H9 (cell line): ENCODE results near the gene SLC7A6. TPM values are rescaled to one million over a fixed set of nuclear protein-coding genes. Genes with fewer than 3 reads are reported as not detected.

Experiments used
- DNase-seq: peaks from one replicate; pipeline ENCODE4 v3.0.0-alpha.2; 2017
- H2AFZ ChIP-seq: one replicate; pipeline ENCODE4 v1.6.1; 2013; ENCODE audit warnings: mild to moderate bottlenecking, low read length, control low read depth, moderate library complexity
- H2AK5ac ChIP-seq: 2 replicates; pipeline ENCODE4 v1.6.1; 2013; ENCODE audit warnings: low read length, control low read depth, mixed read lengths; ENCODE audit not compliant: insufficient read length
- H2BK120ac ChIP-seq: one replicate; pipeline ENCODE4 v1.6.1; 2013; ENCODE audit warnings: low read depth, mild to moderate bottlenecking, low read length, control low read depth, inconsistent platforms; ENCODE audit not compliant: poor library complexity, severe bottlenecking
- H2BK12ac ChIP-seq: 2 replicates; pipeline ENCODE4 v1.6.1; 2013; ENCODE audit warnings: low read length, control low read depth, mixed read lengths, low read depth; ENCODE audit not compliant: insufficient read length
- H2BK15ac ChIP-seq: 2 replicates; pipeline ENCODE4 v1.6.1; 2013; ENCODE audit warnings: low read depth, low read length, control low read depth
- H2BK20ac ChIP-seq: one replicate; pipeline ENCODE4 v1.6.1; 2013; ENCODE audit warnings: low read depth, mild to moderate bottlenecking, low read length, control low read depth, inconsistent platforms; ENCODE audit not compliant: poor library complexity, severe bottlenecking
- H2BK5ac ChIP-seq: 2 replicates; pipeline ENCODE4 v1.6.1; 2013; ENCODE audit warnings: low read length, control low read depth, mixed read lengths; ENCODE audit not compliant: insufficient read length
- H3K14ac ChIP-seq: 2 replicates; pipeline ENCODE4 v1.6.1; 2013; ENCODE audit warnings: low read length, control low read depth; ENCODE audit not compliant: insufficient read depth
- H3K18ac ChIP-seq: 2 replicates; pipeline ENCODE4 v1.6.1; 2013; ENCODE audit warnings: low read depth, mild to moderate bottlenecking, mixed read lengths, low read length, control low read depth; ENCODE audit not compliant: insufficient read length
- H3K23ac ChIP-seq: 2 replicates; pipeline ENCODE4 v1.6.1; 2013; ENCODE audit warnings: low read length, control low read depth, mixed read lengths, low read depth; ENCODE audit not compliant: insufficient read length
- H3K23me2 ChIP-seq: 2 replicates; pipeline ENCODE4 v1.6.1; 2013; ENCODE audit warnings: low read depth, mild to moderate bottlenecking, mixed read lengths, low read length, control low read depth; ENCODE audit not compliant: insufficient read length, poor library complexity, severe bottlenecking
- H3K27ac ChIP-seq: 2 replicates; pipeline ENCODE4 v1.5.1; 2013; ENCODE audit warnings: low read length, control low read depth, mixed read lengths, low read depth; ENCODE audit not compliant: insufficient read length
- H3K27me3 ChIP-seq: 2 replicates; pipeline ENCODE4 v1.6.1; 2013; ENCODE audit warnings: low read length, control low read depth, inconsistent platforms; ENCODE audit not compliant: insufficient read depth
- H3K4ac ChIP-seq: 2 replicates; pipeline ENCODE4 v1.6.1; 2013; ENCODE audit warnings: low read depth, mild to moderate bottlenecking, control low read depth, inconsistent platforms, low read length, moderate library complexity
- H3K4me1 ChIP-seq: 2 replicates; pipeline ENCODE4 v1.6.1; 2013; ENCODE audit warnings: low read length, control low read depth, inconsistent platforms; ENCODE audit not compliant: insufficient read depth
- H3K4me2 ChIP-seq: 2 replicates; pipeline ENCODE4 v1.6.1; 2013; ENCODE audit warnings: low read length, control low read depth, mixed read lengths; ENCODE audit not compliant: insufficient read length, insufficient read depth
- H3K56ac ChIP-seq: 2 replicates; pipeline ENCODE4 v1.6.1; 2013; ENCODE audit warnings: low read depth, mild to moderate bottlenecking, mixed read lengths, low read length, control low read depth; ENCODE audit not compliant: insufficient read length
- H3K79me1 ChIP-seq: 2 replicates; pipeline ENCODE4 v1.6.1; 2013; ENCODE audit warnings: low read depth, mild to moderate bottlenecking, moderate library complexity, low read length, control low read depth, inconsistent platforms; ENCODE audit not compliant: insufficient read depth, poor library complexity, severe bottlenecking
- H3K79me2 ChIP-seq: 2 replicates; pipeline ENCODE4 v1.6.1; 2013; ENCODE audit warnings: low read length, control low read depth, inconsistent platforms; ENCODE audit not compliant: insufficient read depth
- H3K9ac ChIP-seq: 2 replicates; pipeline ENCODE4 v1.6.1; 2013; ENCODE audit warnings: low read length, control low read depth, mixed read lengths; ENCODE audit not compliant: insufficient read length; ENCODE audit errors: extremely low read depth
- H3K9me3 ChIP-seq: one replicate; pipeline ENCODE4 v1.6.1; 2013; ENCODE audit warnings: low read depth, low read length, inconsistent platforms; ENCODE audit not compliant: control insufficient read depth
- H3T11ph ChIP-seq: one replicate; pipeline ENCODE4 v1.6.1; 2013; ENCODE audit warnings: mild to moderate bottlenecking, low read length, control low read depth, inconsistent platforms
- H4K20me1 ChIP-seq: one replicate; pipeline ENCODE4 v1.6.1; 2013; ENCODE audit not compliant: control insufficient read depth, insufficient read length, insufficient read depth
- H4K5ac ChIP-seq: 2 replicates; pipeline ENCODE4 v1.6.1; 2013; ENCODE audit warnings: low read depth, mild to moderate bottlenecking, mixed read lengths, low read length, control low read depth; ENCODE audit not compliant: insufficient read length
- H4K8ac ChIP-seq: replicated peaks from 2 replicates; pipeline ENCODE4 v1.6.1; 2013; ENCODE audit warnings: low read length, control low read depth, mixed read lengths, low read depth; ENCODE audit not compliant: insufficient read length
- H4K91ac ChIP-seq: 2 replicates; pipeline ENCODE4 v1.6.1; 2013; ENCODE audit warnings: low read depth, mild to moderate bottlenecking, moderate library complexity, mixed read lengths, low read length, control low read depth; ENCODE audit not compliant: insufficient read length
- H3K27ac Mint-ChIP-seq, 3 experiments: 2 replicates in 2 of 3; 3 replicates in 1 of 3; pipeline ENCODE4 v1.8.0; 2020 to 2021; ENCODE audit warnings: mixed read lengths in 3 of 3, mild to moderate bottlenecking in 1 of 3, moderate library complexity in 1 of 3
- H3K27me3 Mint-ChIP-seq: 2 replicates; pipeline ENCODE4 v1.8.0; 2021; ENCODE audit warnings: low read depth, mild to moderate bottlenecking, moderate library complexity, mixed read lengths
- H3K36me3 Mint-ChIP-seq, 3 experiments: 2 replicates in 2 of 3; 3 replicates in 1 of 3; pipeline ENCODE4 v1.8.0; 2020 to 2021; ENCODE audit warnings: low read depth in 3 of 3, mixed read lengths in 3 of 3; ENCODE audit not compliant: insufficient read depth in 1 of 3
- H3K4me1 Mint-ChIP-seq, 2 experiments: 2 replicates each; pipeline ENCODE4 v1.8.0; 2020; ENCODE audit warnings: mixed read lengths in 2 of 2
- H3K4me3 Mint-ChIP-seq, 2 experiments: 2 replicates in 1 of 2; 3 replicates in 1 of 2; pipeline ENCODE4 v1.8.0; 2020 to 2021; ENCODE audit warnings: mild to moderate bottlenecking in 2 of 2, mixed read lengths in 2 of 2, moderate library complexity in 1 of 2
- H3K9me3 Mint-ChIP-seq, 2 experiments: 2 replicates in 1 of 2; 3 replicates in 1 of 2; pipeline ENCODE4 v1.8.0; 2020; ENCODE audit warnings: mild to moderate bottlenecking in 2 of 2, mixed read lengths in 2 of 2, moderate library complexity in 1 of 2
- WGBS: extraction: QIAGEN DNeasy Blood & Tissue Kit; methylation state at CpG from one replicate; pipeline ENCODE4 v1.1.7; 2013; ENCODE audit warnings: missing lambda C conversion rate, low lambda C conversion rate, mixed read lengths; ENCODE audit not compliant: insufficient read length; ENCODE audit errors: extremely low coverage; 5-methylcytosine and 5-hydroxymethylcytosine counted together
- total RNA-seq: library from RNA; stranded (reverse); gene quantifications from 2 replicates; pipeline ENCODE4 v1.2.1, GENCODE V29; 2021
- TF ChIP-seq, protein P1 (sequence below): fragments of 200-600 bp; sonication (generic); conservative IDR thresholded peaks from 3 replicates; pipeline ENCODE4 v1.8.0; 2021; ENCODE audit warnings: antibody characterized with exemption, mild to moderate bottlenecking

The SLC7A6 gene
- total RNA-seq, 1 experiment from 2014 or later: 21.1 TPM

DNA sequence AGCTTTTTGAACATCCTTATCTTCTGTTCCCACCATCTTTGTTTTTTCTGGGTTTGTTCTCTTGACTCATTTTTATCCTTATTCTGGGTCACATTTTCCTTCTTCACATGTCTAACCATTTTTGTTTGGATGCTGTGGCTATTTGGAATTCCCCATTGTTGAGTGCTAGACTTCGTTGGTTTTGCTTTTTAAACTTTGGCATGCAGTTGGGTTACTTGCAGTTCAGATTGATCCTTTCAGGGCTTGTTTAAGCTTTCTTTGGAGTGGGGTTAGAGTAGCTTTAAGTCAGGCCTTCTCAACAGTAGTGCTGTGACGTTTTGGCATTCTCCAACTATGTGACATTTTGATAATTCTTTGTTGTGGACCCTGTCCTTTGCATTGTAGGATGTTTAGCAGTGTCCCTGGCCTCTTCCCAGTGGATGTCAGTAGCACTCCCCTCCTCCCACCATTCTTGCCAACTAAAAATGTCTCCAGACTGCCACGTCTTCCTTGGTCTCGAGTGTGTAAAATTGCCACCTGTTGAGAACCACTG is 67.6 kb downstream of the SLC7A6 start:
- Histone ChIP-seq H3K27me3 (no peaks in the 10 kb centered on the region; the same call in 1 of the 2 replicates), H2AK5ac (no peak overlapping the region), H3K79me1 (no peaks in the 10 kb centered on the region), H2BK15ac (no peak overlapping the region), H3K23ac (no peak overlapping the region), H3K4me2 (no peak overlapping the region), H4K91ac (no peak overlapping the region), H3T11ph (no peak overlapping the region), H4K5ac (no peak overlapping the region), H4K8ac (no peak overlapping the region), H3K79me2 (no peaks in the 10 kb centered on the region), H3K23me2 (no peaks in the 10 kb centered on the region), H3K9ac (no peak overlapping the region), H3K9me3 (no peaks in the 10 kb centered on the region), H2AFZ (no peak overlapping the region), H2BK12ac (no peak overlapping the region), H2BK120ac (no peak overlapping the region), H3K18ac (no peak overlapping the region), H2BK5ac (no peak overlapping the region), H4K20me1 (no peaks in the 10 kb centered on the region), H3K4me1 (no peaks in the 10 kb centered on the region), H2BK20ac (no peak overlapping the region), H3K14ac (no peak overlapping the region), H3K27ac (no peak overlapping the region), H3K56ac (no peak overlapping the region), H3K4ac (no peak overlapping the region)
- Mint-ChIP-seq H3K36me3 (peaks cover 2 to 48% (median 26%) of the 10 kb centered on the region in 3 experiments; a peak in 6 of 7 replicates), H3K4me3 (no peak overlapping the region), H3K27ac (peak overlapping the region in 2 of 3 experiments; percentile 17 to 63; a peak in 4 of 7 replicates), H3K27me3 (no peaks in the 10 kb centered on the region), H3K9me3 (no peaks in the 10 kb centered on the region), H3K4me1 (peaks cover 3 to 6% of the 10 kb centered on the region in 2 experiments; a peak in 3 of 4 replicates)
- TF ChIP-seq, protein P1, sequence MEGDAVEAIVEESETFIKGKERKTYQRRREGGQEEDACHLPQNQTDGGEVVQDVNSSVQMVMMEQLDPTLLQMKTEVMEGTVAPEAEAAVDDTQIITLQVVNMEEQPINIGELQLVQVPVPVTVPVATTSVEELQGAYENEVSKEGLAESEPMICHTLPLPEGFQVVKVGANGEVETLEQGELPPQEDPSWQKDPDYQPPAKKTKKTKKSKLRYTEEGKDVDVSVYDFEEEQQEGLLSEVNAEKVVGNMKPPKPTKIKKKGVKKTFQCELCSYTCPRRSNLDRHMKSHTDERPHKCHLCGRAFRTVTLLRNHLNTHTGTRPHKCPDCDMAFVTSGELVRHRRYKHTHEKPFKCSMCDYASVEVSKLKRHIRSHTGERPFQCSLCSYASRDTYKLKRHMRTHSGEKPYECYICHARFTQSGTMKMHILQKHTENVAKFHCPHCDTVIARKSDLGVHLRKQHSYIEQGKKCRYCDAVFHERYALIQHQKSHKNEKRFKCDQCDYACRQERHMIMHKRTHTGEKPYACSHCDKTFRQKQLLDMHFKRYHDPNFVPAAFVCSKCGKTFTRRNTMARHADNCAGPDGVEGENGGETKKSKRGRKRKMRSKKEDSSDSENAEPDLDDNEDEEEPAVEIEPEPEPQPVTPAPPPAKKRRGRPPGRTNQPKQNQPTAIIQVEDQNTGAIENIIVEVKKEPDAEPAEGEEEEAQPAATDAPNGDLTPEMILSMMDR: no peak
- DNase-seq: no peak
- no CpG with 5 or more reads among the region's 4 CpGs for WGBS
